Psoas muscle (tissue), 8 donors: ENCODE measurements around the gene GUCY2F. TPM values are rescaled to one million over a fixed set of nuclear protein-coding genes. Genes with fewer than 3 reads are reported as not detected.

ENCODE experiments used
- ATAC-seq, 4 donors: fragments of 200-7000 bp; cut with Tn5 transposase; one replicate each; pipeline ENCODE4 v1.9.1; 2020; ENCODE audit warnings: moderate library complexity in 3 of 4, mild to moderate bottlenecking in 2 of 4
- DNase-seq, 2 donors: peaks; one replicate each; pipeline ENCODE4 v3.0.0-alpha.2; 2020
- H3K27ac ChIP-seq: fragments of 200-600 bp; one replicate; pipeline ENCODE4 v1.8.0; 2022
- H3K27me3 ChIP-seq, 3 donors: fragments of 200-600 bp in 1 of 3; one replicate each; pipeline versions ENCODE4 v1.6.1 to v1.8.0; 2013 to 2022; ENCODE audit warnings: low read length in 2 of 3, mild to moderate bottlenecking in 2 of 3, moderate library complexity in 1 of 3; ENCODE audit not compliant: insufficient read depth in 3 of 3
- H3K36me3 ChIP-seq, 2 donors: fragments of 200-600 bp in 1 of 2; one replicate each; pipeline versions ENCODE4 v1.6.1 to v1.8.0; 2013 to 2022; ENCODE audit warnings: low read depth in 1 of 2, mild to moderate bottlenecking in 1 of 2, moderate library complexity in 1 of 2; ENCODE audit not compliant: insufficient read depth in 1 of 2
- H3K4me1 ChIP-seq: fragments of 200-600 bp; one replicate; pipeline ENCODE4 v1.8.0; 2022
- H3K4me3 ChIP-seq: fragments of 200-600 bp; one replicate; pipeline ENCODE4 v1.8.0; 2022; ENCODE audit warnings: mild to moderate bottlenecking
- H3K9me3 ChIP-seq: fragments of 200-600 bp; one replicate; pipeline ENCODE4 v1.8.0; 2022
- WGBS, 3 donors: extraction: QIAGEN DNeasy Blood & Tissue Kit; methylation state at CpG; one replicate each; pipeline versions ENCODE4 v1.1.6 to v1.1.7; 2013; 5-methylcytosine and 5-hydroxymethylcytosine counted together
- intact Hi-C, 2 donors: fragments of 100-400 bp; cut with DNase I; formaldehyde crosslinking; loops; one replicate each; pipeline versions ENCODE4 v1.11.0 to v1.14.2; 2022
- long read RNA-seq, 2 donors: library from polyadenylated mRNA; unstranded; transcript quantifications; one replicate each; pipeline ENCODE4 v2.0.0, GENCODE V29; 2021
- polyA plus RNA-seq, 3 donors: library from polyadenylated mRNA; stranded (reverse); fragments of 200-250 nt; gene quantifications; one replicate each; pipeline ENCODE4 v1.2.3, GENCODE V29; 2013
- total RNA-seq, 4 donors: library from RNA; stranded (reverse); fragmentation: NEBNext Ultra II Directional in 2 of 4; extraction: Animal tissue kit (Norgen Biotek cat#: 25700) in 2 of 4; gene quantifications; one replicate each; pipeline versions ENCODE4 v1.2.1 to v1.2.4, GENCODE V29; 2021 to 2023
- TF ChIP-seq, protein P1 (sequence below): fragments of 200-600 bp; IDR thresholded peaks from one replicate; pipeline ENCODE4 v1.8.0; 2022; ENCODE audit warnings: antibody characterized with exemption
- donor health status: healthy with polysubstance abuse.
- donor health status: DM: no; HTN: no; CAD: no; lungs with moderate emphysema.
- donor health status: Bipolar disorder and iron deficiency.
- donor health status: healthy.
- donor health status: DM: yes; HTN: yes; CAD: no.
- donor health status: DM: no; HTN: no; CAD: no.
- donor health status: DM: no; HTN: no; CAD: no.
- donor health status: DM: yes; HTN: yes; CAD: no.

GUCY2F gene
- not detected for total RNA-seq
- not detected for polyA plus RNA-seq
- long read RNA-seq, donor 1 = 0 reads
- long read RNA-seq, donor 2 = 0 reads

DNA sequence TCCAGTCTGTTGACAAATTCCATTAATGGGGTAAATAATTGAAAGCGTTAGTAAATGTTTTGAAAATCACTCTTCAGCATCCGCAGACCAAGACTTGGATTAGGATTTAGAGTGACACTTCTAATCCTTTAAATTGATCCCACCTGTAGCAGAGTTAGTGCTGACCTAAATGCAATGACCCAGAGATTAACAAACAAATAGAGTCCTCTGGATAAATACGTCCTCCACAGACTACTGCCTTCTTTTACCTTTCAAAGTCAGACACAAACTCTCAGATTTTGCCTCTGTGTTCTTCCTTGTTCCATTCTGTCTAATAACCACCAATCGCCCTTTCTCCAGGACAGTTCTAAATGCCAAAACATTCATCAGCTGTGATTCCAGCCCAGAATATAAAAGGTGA lies at the start of gene GUCY2F:
Gene GUCY2F (minus strand): TSS at position 101 of the 400 bp plus-strand sequence. CDS start 6,150 bp downstream, outside the sequence.
- no peak for ATAC-seq
- H3K27ac ChIP-seq = no peak within 1 kb of the TSS
- H3K27me3 ChIP-seq = peaks cover 0 to 32% (median 0%) of the 10 kb centered on the region in 3 donors
- H3K9me3 ChIP-seq = no peaks in the 10 kb centered on the region
- DNase-seq = no peak
- WGBS, 3 donors = 50 to 72% (median 70%) methylated on average over 4 of the region's 4 CpGs
- intact Hi-C loops = no loop called here
- TF ChIP-seq, protein P1, sequence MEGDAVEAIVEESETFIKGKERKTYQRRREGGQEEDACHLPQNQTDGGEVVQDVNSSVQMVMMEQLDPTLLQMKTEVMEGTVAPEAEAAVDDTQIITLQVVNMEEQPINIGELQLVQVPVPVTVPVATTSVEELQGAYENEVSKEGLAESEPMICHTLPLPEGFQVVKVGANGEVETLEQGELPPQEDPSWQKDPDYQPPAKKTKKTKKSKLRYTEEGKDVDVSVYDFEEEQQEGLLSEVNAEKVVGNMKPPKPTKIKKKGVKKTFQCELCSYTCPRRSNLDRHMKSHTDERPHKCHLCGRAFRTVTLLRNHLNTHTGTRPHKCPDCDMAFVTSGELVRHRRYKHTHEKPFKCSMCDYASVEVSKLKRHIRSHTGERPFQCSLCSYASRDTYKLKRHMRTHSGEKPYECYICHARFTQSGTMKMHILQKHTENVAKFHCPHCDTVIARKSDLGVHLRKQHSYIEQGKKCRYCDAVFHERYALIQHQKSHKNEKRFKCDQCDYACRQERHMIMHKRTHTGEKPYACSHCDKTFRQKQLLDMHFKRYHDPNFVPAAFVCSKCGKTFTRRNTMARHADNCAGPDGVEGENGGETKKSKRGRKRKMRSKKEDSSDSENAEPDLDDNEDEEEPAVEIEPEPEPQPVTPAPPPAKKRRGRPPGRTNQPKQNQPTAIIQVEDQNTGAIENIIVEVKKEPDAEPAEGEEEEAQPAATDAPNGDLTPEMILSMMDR = no peak
- no peak within 1 kb of the TSS for H3K4me3 ChIP-seq
- H3K4me1 ChIP-seq = no peaks in the 10 kb centered on the region
- H3K36me3 ChIP-seq = no peaks in the 10 kb centered on the region

DNA sequence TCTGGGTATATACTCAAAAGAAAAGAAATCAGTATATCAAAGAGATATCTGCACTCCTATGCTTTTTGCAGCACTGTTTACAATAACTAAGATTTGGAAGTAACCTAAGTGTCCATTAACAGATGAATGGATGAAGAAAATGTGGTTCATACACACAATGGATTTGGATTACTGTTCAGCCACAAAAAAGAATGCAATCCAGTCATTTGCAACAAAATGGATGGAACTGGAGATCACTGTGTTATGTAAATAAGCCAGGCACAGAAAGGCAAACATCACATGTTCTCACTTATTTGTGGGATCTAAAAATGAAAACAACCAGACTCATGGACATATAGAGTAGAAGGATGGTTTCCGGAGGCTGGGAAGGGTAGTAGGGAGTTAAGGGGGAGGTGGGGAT lies 37.1 kb upstream of the GUCY2F start:
- H3K9me3 ChIP-seq = no peaks in the 10 kb centered on the region
- intact Hi-C loops = no loop called here
- no peak overlapping the region for H3K27ac ChIP-seq
- no peaks in the 10 kb centered on the region for H3K4me1 ChIP-seq
- 89 to 97% (median 91%) methylated on average over 1 of the region's 1 CpG for WGBS, 3 donors
- TF ChIP-seq, protein P1 = no peak
- ATAC-seq = no peak
- no peak for DNase-seq
- H3K36me3 ChIP-seq = no peaks in the 10 kb centered on the region
- no peak overlapping the region for H3K4me3 ChIP-seq
- no peaks in the 10 kb centered on the region for H3K27me3 ChIP-seq

DNA sequence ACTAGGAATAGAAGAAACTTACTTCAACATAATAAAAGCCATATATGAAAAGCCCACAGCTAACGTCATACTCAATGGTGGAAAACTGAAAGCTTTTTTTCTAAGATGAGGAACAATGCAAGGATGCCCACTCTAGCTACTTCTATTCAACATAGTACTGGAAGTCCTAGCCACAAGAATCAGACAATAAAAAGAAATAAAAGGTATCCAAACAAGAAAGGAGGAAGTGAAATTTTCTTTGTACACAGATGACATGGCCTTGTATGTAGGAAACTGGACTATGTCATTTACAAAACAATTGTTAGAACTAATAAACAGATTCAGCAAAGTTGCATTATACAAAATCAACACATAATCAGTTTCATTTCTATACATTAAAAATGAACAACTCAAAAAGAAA lies 29.2 kb upstream of the GUCY2F start:
- intact Hi-C loops = no loop called here
- H3K27me3 ChIP-seq = peaks cover 0 to 17% (median 0%) of the 10 kb centered on the region in 3 donors
- H3K36me3 ChIP-seq = no peaks in the 10 kb centered on the region
- H3K4me1 ChIP-seq = no peaks in the 10 kb centered on the region
- no peak overlapping the region for H3K27ac ChIP-seq
- TF ChIP-seq, protein P1 = no peak
- WGBS, 3 donors = 67 to 73% (median 69%) methylated on average over 1 of the region's 1 CpG
- no peak for ATAC-seq
- DNase-seq = no peak
- H3K4me3 ChIP-seq = no peak overlapping the region
- H3K9me3 ChIP-seq = no peaks in the 10 kb centered on the region

DNA sequence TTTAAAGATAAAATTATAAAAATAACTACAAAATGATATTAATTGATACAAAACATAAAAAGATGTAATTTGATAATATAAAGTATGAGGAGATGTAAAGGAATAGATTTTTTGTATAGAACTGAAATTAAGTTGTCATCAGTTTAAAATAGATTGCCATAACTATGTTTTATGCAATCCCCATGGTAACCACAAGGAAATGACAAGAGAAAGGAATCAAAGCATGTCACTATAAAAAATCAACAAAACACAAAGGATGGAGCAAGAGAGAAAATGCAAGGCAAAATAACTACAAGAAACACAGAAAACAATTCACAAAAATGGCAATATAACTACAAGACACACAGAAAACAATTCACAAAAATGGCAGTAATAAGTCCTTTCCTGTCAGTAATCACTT lies 27.0 kb upstream of the GUCY2F start:
- TF ChIP-seq, protein P1 = no peak
- intact Hi-C loops = no loop called here
- Histone ChIP-seq H3K27ac (no peak overlapping the region), H3K27me3 (peaks cover 0 to 24% (median 0%) of the 10 kb centered on the region in 3 donors), H3K9me3 (no peaks in the 10 kb centered on the region), H3K4me1 (no peaks in the 10 kb centered on the region), H3K4me3 (no peak overlapping the region), H3K36me3 (no peaks in the 10 kb centered on the region)
- ATAC-seq (no peak), DNase-seq (no peak)

DNA sequence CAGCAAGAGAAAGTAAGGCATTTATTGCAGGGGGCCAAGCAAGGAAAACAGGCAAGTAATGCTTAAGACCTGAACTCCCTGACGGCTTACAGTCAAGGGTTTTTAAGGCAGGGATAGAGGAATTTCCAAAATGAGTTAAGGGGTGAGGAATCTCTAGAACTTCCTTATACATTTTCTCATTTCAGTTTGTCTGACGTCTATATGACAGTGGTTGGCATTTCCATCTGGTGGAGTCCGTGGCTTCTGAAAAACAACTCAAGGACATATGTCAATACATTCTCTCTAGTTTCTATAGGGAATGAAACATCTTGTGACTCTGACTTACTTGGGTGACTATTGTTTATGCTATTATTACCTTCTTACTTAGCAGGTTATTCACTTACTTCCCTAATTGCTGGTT lies 19.3 kb upstream of the GUCY2F start:
- H3K36me3 ChIP-seq = no peaks in the 10 kb centered on the region
- TF ChIP-seq, protein P1 = no peak
- H3K4me1 ChIP-seq = no peaks in the 10 kb centered on the region
- DNase-seq (no peak), ATAC-seq (no peak)
- H3K4me3 ChIP-seq = no peak overlapping the region
- no peak overlapping the region for H3K27ac ChIP-seq
- intact Hi-C loops = no loop called here
- no peaks in the 10 kb centered on the region for H3K9me3 ChIP-seq
- H3K27me3 ChIP-seq = peaks cover 0 to 31% (median 0%) of the 10 kb centered on the region in 3 donors
- WGBS, 3 donors = 63 to 80% (median 74%) methylated on average over 3 of the region's 3 CpGs
